ENCODE results near the gene SDR42E2. TPM values are rescaled to one million over a fixed set of nuclear protein-coding genes. Genes with fewer than 3 reads are reported as not detected.
"Not testable (repeated sequence)": the region's sequence is repeated elsewhere in the genome, so short reads cannot be mapped to it uniquely, and the experiment has no call there.

SDR42E2 gene
- total RNA-seq, 1 donor from 2014 or later = not detected

- no peak for TF ChIP-seq EZH2 (IDR thresholded peaks at IDR 0.05)
- Mint-ChIP-seq H3K36me3 (peaks cover 3% of the 10 kb centered on the region), H3K9me3 (no peaks in the 10 kb centered on the region), H3K4me1 (peaks cover 3% of the 10 kb centered on the region), H3K4me3 (no peak overlapping the region), H3K27ac (no peak overlapping the region), H3K27me3 (ENCODE audit: insufficient read depth, low read depth) (peaks cover 4% of the 10 kb centered on the region)
- DNase-seq (ENCODE audit: low spot score) = no peak
- Histone ChIP-seq H3K27ac (no peak overlapping the region), H3K36me3 (no peaks in the 10 kb centered on the region), H3K4me1 (no peaks in the 10 kb centered on the region), H3K4me2 (no peak overlapping the region), H3K4me3 (no peak overlapping the region), H3K9me3 (ENCODE audit: low read depth) (no peaks in the 10 kb centered on the region), H3K9ac (no peak overlapping the region), H2AFZ (replicated peaks) (no peak overlapping the region), H3K27me3 (no peaks in the 10 kb centered on the region), H4K20me1 (ENCODE audit: low read depth) (no peaks in the 10 kb centered on the region), H3F3A (ENCODE audit: low read depth) (no peaks in the 10 kb centered on the region), H3K79me2 (ENCODE audit: low read depth) (no peaks in the 10 kb centered on the region)
Measured at GRCh38 chr16:22214402-22214801, 52.1 kb downstream of the SDR42E2 start.

- no peaks in the 10 kb centered on the region for H4K20me1 ChIP-seq (ENCODE audit: low read depth)
- H3K27me3 Mint-ChIP-seq (ENCODE audit: insufficient read depth, low read depth) = peaks cover 4% of the 10 kb centered on the region
- H3K9me3 ChIP-seq (ENCODE audit: low read depth) = no peaks in the 10 kb centered on the region
- H3K9ac ChIP-seq = no peak overlapping the region
- no peaks in the 10 kb centered on the region for H3K79me2 ChIP-seq (ENCODE audit: low read depth)
- H2AFZ ChIP-seq (replicated peaks) = no peak overlapping the region
- no peak overlapping the region for H3K4me3 ChIP-seq
- no peak for DNase-seq (ENCODE audit: low spot score)
- no peak overlapping the region for H3K27ac ChIP-seq
- no peaks in the 10 kb centered on the region for H3F3A ChIP-seq (ENCODE audit: low read depth)
- H3K4me1 Mint-ChIP-seq = peaks cover 3% of the 10 kb centered on the region
- H3K27me3 ChIP-seq = no peaks in the 10 kb centered on the region
- TF ChIP-seq CTCF (IDR thresholded peaks at IDR 0.05) (no peak), EZH2 (IDR thresholded peaks at IDR 0.05) (no peak), EZH2phosphoT487 (IDR thresholded peaks at IDR 0.05) (no peak)
- H3K36me3 Mint-ChIP-seq = peaks cover 3% of the 10 kb centered on the region
- H3K27ac Mint-ChIP-seq = no peak overlapping the region
- no peaks in the 10 kb centered on the region for H3K4me1 ChIP-seq
- H3K4me3 Mint-ChIP-seq = no peak overlapping the region
- no peaks in the 10 kb centered on the region for H3K36me3 ChIP-seq
- no peaks in the 10 kb centered on the region for H3K9me3 Mint-ChIP-seq
- H3K4me2 ChIP-seq = no peak overlapping the region
Measured at GRCh38 chr16:22214889-22215288, 52.6 kb downstream of the SDR42E2 start.

- H4K20me1 ChIP-seq (ENCODE audit: low read depth) = no peaks in the 10 kb centered on the region
- no peak overlapping the region for H3K4me3 ChIP-seq
- Mint-ChIP-seq H3K4me3 (no peak overlapping the region), H3K36me3 (peaks cover 3% of the 10 kb centered on the region), H3K4me1 (peaks cover 3% of the 10 kb centered on the region), H3K9me3 (no peaks in the 10 kb centered on the region), H3K27me3 (ENCODE audit: insufficient read depth, low read depth) (no peaks in the 10 kb centered on the region), H3K27ac (no peak overlapping the region)
- TF ChIP-seq EZH2phosphoT487 (IDR thresholded peaks at IDR 0.05) (no peak), CTCF (IDR thresholded peaks at IDR 0.05) (no peak), EZH2 (IDR thresholded peaks at IDR 0.05) (no peak)
- H3K4me2 ChIP-seq = no peak overlapping the region
- H3K4me1 ChIP-seq = no peaks in the 10 kb centered on the region
- no peaks in the 10 kb centered on the region for H3K27me3 ChIP-seq
- no peak overlapping the region for H3K9ac ChIP-seq
- no peak overlapping the region for H3K27ac ChIP-seq
- no peaks in the 10 kb centered on the region for H3K36me3 ChIP-seq
- no peak overlapping the region for H2AFZ ChIP-seq (replicated peaks)
- no peak for DNase-seq (ENCODE audit: low spot score)
- no peaks in the 10 kb centered on the region for H3F3A ChIP-seq (ENCODE audit: low read depth)
- no peaks in the 10 kb centered on the region for H3K79me2 ChIP-seq (ENCODE audit: low read depth)
- H3K9me3 ChIP-seq (ENCODE audit: low read depth) = no peaks in the 10 kb centered on the region
Measured at GRCh38 chr16:22216191-22216831, 54.0 kb downstream of the SDR42E2 start.

GRCh38 chr16:22216832-22217225 is 54.5 kb downstream of the SDR42E2 start:
- H3F3A ChIP-seq (ENCODE audit: low read depth); H3K4me3 ChIP-seq; H3K27ac ChIP-seq; H3K4me1 ChIP-seq; H3K36me3 ChIP-seq; H3K4me2 ChIP-seq; DNase-seq (ENCODE audit: low spot score); H3K4me3 Mint-ChIP-seq; H3K36me3 Mint-ChIP-seq; H3K27ac Mint-ChIP-seq; H4K20me1 ChIP-seq (ENCODE audit: low read depth); H3K9ac ChIP-seq; H2AFZ ChIP-seq (replicated peaks); H3K27me3 Mint-ChIP-seq (ENCODE audit: insufficient read depth, low read depth); H3K79me2 ChIP-seq (ENCODE audit: low read depth); H3K9me3 ChIP-seq (ENCODE audit: low read depth); H3K9me3 Mint-ChIP-seq; H3K27me3 ChIP-seq; H3K4me1 Mint-ChIP-seq: not testable (repeated sequence)
